HEK293T (cell line): ENCODE results near the gene TEX264.

ENCODE experiments used
- FOXK2 ChIP-seq: fragments of 450-650 bp; IDR thresholded peaks from 2 replicates; pipeline ENCODE4 v1.6.1; 2016; ENCODE audit warnings: mild to moderate bottlenecking
- NFRKB ChIP-seq: fragments of 450-650 bp; IDR thresholded peaks from 2 replicates; pipeline ENCODE4 v1.6.1; 2016; ENCODE audit warnings: mild to moderate bottlenecking, moderate library complexity
- SP1 ChIP-seq: fragments of 450-650 bp; IDR thresholded peaks from 2 replicates; pipeline ENCODE4 v1.6.1; 2017

DNA sequence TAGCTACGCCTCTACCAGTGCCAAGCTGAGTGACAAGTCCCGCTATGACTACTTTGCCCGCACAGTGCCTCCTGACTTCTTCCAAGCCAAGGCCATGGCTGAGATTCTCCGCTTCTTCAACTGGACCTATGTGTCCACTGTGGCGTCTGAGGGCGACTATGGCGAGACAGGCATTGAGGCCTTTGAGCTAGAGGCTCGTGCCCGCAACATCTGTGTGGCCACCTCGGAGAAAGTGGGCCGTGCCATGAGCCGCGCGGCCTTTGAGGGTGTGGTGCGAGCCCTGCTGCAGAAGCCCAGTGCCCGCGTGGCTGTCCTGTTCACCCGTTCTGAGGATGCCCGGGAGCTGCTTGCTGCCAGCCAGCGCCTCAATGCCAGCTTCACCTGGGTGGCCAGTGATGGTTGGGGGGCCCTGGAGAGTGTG lies 41.5 kb downstream of the TEX264 start:
- TF ChIP-seq FOXK2 (no peak), NFRKB (no peak), SP1 (no peak)
